Measurements from ENCODE around the gene OSBPL8. TPM values are rescaled to one million over a fixed set of nuclear protein-coding genes. Genes with fewer than 3 reads are reported as not detected.

Gene OSBPL8
- total and polyA plus RNA-seq, 9 of the 15 experiments (the other 6 are each of a cell fraction or from before 2014, with no cell fraction given): 17.4 to 82.7 (median 42.8) TPM

DNA sequence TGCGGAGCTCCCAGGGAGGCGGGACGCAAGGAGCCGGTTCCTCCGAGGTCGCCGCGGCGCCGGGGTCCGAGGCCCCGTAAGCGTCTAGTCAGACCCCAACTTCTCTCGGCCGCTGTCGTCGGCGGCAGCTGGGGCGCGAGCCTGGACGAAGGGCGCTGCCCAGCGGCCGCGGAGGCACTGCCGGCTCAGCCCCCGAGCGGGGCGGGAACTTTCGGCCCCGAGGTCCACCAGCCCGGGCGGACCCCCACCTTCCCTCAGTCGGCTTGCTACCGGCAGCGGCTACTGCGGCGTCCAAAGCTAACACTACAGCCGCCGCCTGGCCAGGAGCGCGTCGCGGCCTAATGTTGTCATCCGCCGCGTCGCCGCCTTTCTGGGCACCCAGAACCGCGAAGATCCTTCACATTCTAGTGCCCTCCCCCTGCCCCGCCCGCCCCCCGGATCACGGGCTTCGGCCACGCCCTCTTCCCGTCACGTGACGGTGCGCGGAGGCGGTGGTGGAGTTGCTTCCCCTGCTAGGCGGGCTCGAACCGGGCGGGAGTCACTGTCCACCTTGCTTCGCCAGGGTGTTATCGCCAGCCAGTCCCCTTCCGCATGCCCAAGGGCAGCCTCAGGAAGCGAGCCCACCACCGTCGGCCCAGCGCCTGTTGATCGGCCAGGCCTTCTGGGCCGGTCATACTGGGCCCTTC, at the start of gene OSBPL8 (continued):
- TF ChIP-seq SREBF2 (CRISPR knock-in tag; IDR thresholded peaks at IDR 0.05): no peak
- TF ChIP-seq, protein P1, sequence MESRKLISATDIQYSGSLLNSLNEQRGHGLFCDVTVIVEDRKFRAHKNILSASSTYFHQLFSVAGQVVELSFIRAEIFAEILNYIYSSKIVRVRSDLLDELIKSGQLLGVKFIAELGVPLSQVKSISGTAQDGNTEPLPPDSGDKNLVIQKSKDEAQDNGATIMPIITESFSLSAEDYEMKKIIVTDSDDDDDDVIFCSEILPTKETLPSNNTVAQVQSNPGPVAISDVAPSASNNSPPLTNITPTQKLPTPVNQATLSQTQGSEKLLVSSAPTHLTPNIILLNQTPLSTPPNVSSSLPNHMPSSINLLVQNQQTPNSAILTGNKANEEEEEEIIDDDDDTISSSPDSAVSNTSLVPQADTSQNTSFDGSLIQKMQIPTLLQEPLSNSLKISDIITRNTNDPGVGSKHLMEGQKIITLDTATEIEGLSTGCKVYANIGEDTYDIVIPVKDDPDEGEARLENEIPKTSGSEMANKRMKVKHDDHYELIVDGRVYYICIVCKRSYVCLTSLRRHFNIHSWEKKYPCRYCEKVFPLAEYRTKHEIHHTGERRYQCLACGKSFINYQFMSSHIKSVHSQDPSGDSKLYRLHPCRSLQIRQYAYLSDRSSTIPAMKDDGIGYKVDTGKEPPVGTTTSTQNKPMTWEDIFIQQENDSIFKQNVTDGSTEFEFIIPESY (CRISPR knock-in tag; IDR thresholded peaks at IDR 0.05): no peak
- TF ChIP-seq RBBP5 (IDR thresholded peaks at IDR 0.05; ENCODE audit: borderline replicate concordance, insufficient read depth, low read length, poor library complexity, severe bottlenecking): peak; percentile 94
- TF ChIP-seq ZNF75A (CRISPR knock-in tag; IDR thresholded peaks at IDR 0.05): no peak
- no peak for TF ChIP-seq KAT2B (IDR thresholded peaks at IDR 0.05; ENCODE audit: low read depth, low read length)
- no peak for TF ChIP-seq HDAC6 (IDR thresholded peaks at IDR 0.05; ENCODE audit: low read depth, low read length)
- TF ChIP-seq, protein P2, sequence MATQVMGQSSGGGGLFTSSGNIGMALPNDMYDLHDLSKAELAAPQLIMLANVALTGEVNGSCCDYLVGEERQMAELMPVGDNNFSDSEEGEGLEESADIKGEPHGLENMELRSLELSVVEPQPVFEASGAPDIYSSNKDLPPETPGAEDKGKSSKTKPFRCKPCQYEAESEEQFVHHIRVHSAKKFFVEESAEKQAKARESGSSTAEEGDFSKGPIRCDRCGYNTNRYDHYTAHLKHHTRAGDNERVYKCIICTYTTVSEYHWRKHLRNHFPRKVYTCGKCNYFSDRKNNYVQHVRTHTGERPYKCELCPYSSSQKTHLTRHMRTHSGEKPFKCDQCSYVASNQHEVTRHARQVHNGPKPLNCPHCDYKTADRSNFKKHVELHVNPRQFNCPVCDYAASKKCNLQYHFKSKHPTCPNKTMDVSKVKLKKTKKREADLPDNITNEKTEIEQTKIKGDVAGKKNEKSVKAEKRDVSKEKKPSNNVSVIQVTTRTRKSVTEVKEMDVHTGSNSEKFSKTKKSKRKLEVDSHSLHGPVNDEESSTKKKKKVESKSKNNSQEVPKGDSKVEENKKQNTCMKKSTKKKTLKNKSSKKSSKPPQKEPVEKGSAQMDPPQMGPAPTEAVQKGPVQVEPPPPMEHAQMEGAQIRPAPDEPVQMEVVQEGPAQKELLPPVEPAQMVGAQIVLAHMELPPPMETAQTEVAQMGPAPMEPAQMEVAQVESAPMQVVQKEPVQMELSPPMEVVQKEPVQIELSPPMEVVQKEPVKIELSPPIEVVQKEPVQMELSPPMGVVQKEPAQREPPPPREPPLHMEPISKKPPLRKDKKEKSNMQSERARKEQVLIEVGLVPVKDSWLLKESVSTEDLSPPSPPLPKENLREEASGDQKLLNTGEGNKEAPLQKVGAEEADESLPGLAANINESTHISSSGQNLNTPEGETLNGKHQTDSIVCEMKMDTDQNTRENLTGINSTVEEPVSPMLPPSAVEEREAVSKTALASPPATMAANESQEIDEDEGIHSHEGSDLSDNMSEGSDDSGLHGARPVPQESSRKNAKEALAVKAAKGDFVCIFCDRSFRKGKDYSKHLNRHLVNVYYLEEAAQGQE (IDR thresholded peaks at IDR 0.05; ENCODE audit: borderline replicate concordance): peak; percentile 77
- TF ChIP-seq, protein P2 (CRISPR knock-in tag; IDR thresholded peaks at IDR 0.05; ENCODE audit: low read depth): no peak
- TF ChIP-seq CBX3 (IDR thresholded peaks at IDR 0.05; ENCODE audit: borderline replicate concordance in 1 of 2, low read length in 2 of 2): peak in 1 of 2 experiments; percentile 16; a peak in 1 of 3 replicates
- no peak for TF ChIP-seq TRIM24 (IDR thresholded peaks at IDR 0.05)
- TF ChIP-seq SREBF1 (IDR thresholded peaks at IDR 0.05; ENCODE audit: borderline replicate concordance, low read depth, low read length): no peak
- TF ChIP-seq, protein P3, sequence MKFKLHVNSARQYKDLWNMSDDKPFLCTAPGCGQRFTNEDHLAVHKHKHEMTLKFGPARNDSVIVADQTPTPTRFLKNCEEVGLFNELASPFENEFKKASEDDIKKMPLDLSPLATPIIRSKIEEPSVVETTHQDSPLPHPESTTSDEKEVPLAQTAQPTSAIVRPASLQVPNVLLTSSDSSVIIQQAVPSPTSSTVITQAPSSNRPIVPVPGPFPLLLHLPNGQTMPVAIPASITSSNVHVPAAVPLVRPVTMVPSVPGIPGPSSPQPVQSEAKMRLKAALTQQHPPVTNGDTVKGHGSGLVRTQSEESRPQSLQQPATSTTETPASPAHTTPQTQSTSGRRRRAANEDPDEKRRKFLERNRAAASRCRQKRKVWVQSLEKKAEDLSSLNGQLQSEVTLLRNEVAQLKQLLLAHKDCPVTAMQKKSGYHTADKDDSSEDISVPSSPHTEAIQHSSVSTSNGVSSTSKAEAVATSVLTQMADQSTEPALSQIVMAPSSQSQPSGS (CRISPR knock-in tag; IDR thresholded peaks at IDR 0.05): 0 out of 2 replicates have a peak, but pooled peaks have one; percentile 55
- TF ChIP-seq, protein P4, sequence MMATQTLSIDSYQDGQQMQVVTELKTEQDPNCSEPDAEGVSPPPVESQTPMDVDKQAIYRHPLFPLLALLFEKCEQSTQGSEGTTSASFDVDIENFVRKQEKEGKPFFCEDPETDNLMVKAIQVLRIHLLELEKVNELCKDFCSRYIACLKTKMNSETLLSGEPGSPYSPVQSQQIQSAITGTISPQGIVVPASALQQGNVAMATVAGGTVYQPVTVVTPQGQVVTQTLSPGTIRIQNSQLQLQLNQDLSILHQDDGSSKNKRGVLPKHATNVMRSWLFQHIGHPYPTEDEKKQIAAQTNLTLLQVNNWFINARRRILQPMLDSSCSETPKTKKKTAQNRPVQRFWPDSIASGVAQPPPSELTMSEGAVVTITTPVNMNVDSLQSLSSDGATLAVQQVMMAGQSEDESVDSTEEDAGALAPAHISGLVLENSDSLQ (IDR thresholded peaks at IDR 0.05): no peak
- TF ChIP-seq ZBTB1 (CRISPR knock-in tag; IDR thresholded peaks at IDR 0.05; ENCODE audit: borderline replicate concordance, low read depth): no peak
- TF ChIP-seq WHSC1 (IDR thresholded peaks at IDR 0.05; ENCODE audit: low read length): no peak
